Testis (tissue), 2 donors: Measurements from ENCODE around the gene GALC.

Experiments used
- POLR2A ChIP-seq: fragments of 450-650 bp; IDR thresholded peaks from one replicate; pipeline ENCODE4 v1.6.1; 2017; ENCODE audit warnings: antibody characterized with exemption, mild to moderate bottlenecking, moderate library complexity
- TF ChIP-seq, protein P1 (sequence below), 3 experiments: fragments of 450-650 bp in 2 of 3; fragments of 200-600 bp in 1 of 3; sonication (generic) in 1 of 3; IDR thresholded peaks; one replicate each; pipeline ENCODE4 v1.5.1; 2016 to 2019; ENCODE audit warnings: antibody characterized with exemption in 3 of 3, mild to moderate bottlenecking in 2 of 3, moderate library complexity in 1 of 3

DNA sequence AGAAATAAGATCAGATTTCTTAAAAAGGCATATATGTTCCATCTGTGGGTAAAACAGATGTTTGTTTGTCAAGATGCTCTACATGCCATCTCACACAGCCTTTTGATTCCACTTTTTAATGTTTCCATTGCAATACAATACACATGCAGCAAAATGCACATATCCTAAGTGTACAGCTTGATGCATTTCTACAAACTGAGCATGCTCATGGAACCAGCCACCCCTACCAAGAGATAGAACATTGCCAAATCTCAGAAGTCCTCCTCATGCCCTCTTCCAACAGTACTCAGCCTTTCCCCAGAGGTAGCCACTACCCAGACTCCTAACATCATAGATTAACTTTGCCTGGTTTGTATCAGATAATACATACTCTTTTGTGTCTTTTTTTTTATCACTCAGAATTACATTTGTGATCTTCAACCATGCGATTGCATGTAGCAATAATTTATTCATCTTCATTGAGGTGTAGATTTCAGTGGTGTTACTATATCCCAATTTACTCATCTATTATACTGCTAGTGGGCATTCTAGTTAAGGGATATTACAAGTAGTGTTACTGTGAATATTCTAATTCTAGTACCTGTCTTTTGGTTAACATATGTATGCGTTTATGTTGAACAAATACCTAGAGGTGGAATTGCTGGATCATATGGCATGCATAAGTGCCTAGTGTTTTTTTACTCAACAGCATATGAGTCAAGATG lies 15.2 kb upstream of the GALC start:
- no peak for TF ChIP-seq POLR2A
- TF ChIP-seq, protein P1, sequence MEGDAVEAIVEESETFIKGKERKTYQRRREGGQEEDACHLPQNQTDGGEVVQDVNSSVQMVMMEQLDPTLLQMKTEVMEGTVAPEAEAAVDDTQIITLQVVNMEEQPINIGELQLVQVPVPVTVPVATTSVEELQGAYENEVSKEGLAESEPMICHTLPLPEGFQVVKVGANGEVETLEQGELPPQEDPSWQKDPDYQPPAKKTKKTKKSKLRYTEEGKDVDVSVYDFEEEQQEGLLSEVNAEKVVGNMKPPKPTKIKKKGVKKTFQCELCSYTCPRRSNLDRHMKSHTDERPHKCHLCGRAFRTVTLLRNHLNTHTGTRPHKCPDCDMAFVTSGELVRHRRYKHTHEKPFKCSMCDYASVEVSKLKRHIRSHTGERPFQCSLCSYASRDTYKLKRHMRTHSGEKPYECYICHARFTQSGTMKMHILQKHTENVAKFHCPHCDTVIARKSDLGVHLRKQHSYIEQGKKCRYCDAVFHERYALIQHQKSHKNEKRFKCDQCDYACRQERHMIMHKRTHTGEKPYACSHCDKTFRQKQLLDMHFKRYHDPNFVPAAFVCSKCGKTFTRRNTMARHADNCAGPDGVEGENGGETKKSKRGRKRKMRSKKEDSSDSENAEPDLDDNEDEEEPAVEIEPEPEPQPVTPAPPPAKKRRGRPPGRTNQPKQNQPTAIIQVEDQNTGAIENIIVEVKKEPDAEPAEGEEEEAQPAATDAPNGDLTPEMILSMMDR (IDR thresholded peaks at IDR 0.05), result no peak
